ENCODE data around the gene IFRD1.

Gene IFRD1

DNA sequence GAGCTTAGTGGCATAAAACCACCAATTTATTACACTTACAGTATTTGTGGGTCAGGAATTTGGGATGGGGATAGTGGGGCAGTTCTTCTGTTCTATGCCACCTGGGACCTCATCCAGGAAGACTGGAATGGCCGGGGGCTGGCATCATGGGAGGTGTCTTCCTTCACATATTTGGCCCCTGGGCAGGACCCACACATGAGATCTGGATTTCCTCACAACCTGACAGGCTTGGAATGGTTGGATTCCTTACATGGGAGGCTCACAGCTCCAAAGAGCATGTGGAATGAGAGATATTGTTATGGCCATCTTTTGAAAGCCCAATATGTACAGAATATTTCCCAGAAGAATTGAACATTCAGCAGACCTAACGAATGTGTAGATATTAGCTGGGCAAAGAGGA lies 52.4 kb downstream of the IFRD1 start:
- H3K27me3 ChIP-seq (ENCODE audit: control insufficient read depth, insufficient read depth, low read length, poor library complexity, severe bottlenecking), result no peaks in the 10 kb centered on the region
- WGBS, 2 experiments, result 97 to 98% methylated on average over 2 of the region's 2 CpGs
- no peak overlapping the region for H3K4me3 ChIP-seq (ENCODE audit: insufficient read depth, low read depth, low read length)
- H3K27ac ChIP-seq (ENCODE audit: insufficient read depth, low read depth, low read length, poor library complexity, severe bottlenecking), result no peak overlapping the region
- no peaks in the 10 kb centered on the region for H3K9me3 ChIP-seq (ENCODE audit: control insufficient read depth, low read length)
- no peaks in the 10 kb centered on the region for H3K4me1 ChIP-seq (ENCODE audit: control insufficient read depth, insufficient read depth, low read length)
- H3K36me3 ChIP-seq (ENCODE audit: control insufficient read depth, insufficient read depth, low read length), result no peaks in the 10 kb centered on the region

DNA sequence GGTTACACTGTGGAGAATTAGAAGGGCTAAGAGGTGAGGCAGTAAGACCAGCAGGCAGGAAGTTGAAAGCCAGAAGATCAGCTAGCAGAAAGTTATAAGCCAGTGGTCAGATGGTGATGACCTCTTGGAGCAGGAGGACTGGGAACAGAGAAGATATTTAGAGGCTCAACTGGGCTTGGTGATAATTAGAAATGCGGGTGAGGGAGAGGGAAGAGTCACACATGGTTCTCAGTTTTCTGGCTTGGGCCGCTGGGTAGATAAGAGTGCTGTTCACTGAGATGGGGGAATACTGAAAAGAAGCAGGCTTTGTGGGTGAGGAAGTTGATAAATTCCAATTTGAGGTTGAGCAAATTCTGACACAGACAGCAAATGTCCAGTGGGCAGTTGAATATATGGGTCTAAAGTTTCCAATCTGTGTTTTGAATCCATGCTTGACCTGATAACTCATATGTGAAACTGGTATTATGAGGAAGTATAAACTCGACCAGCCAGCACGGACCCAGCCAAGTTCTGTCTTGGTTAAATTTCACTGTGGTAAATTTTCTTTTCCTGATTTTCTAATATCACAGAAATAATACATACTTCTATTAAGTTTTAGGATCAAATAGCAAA lies 53.2 kb downstream of the IFRD1 start:
- Histone ChIP-seq H3K9me3 (ENCODE audit: control insufficient read depth, low read length) (no peaks in the 10 kb centered on the region), H3K27ac (ENCODE audit: insufficient read depth, low read depth, low read length, poor library complexity, severe bottlenecking) (no peak overlapping the region), H3K27me3 (ENCODE audit: control insufficient read depth, insufficient read depth, low read length, poor library complexity, severe bottlenecking) (no peaks in the 10 kb centered on the region), H3K4me1 (ENCODE audit: control insufficient read depth, insufficient read depth, low read length) (no peaks in the 10 kb centered on the region), H3K4me3 (ENCODE audit: insufficient read depth, low read depth, low read length) (no peak overlapping the region), H3K36me3 (ENCODE audit: control insufficient read depth, insufficient read depth, low read length) (no peaks in the 10 kb centered on the region)
- 92 to 94% methylated on average over 3 to 4 of the region's 4 CpGs for WGBS, 2 experiments

DNA sequence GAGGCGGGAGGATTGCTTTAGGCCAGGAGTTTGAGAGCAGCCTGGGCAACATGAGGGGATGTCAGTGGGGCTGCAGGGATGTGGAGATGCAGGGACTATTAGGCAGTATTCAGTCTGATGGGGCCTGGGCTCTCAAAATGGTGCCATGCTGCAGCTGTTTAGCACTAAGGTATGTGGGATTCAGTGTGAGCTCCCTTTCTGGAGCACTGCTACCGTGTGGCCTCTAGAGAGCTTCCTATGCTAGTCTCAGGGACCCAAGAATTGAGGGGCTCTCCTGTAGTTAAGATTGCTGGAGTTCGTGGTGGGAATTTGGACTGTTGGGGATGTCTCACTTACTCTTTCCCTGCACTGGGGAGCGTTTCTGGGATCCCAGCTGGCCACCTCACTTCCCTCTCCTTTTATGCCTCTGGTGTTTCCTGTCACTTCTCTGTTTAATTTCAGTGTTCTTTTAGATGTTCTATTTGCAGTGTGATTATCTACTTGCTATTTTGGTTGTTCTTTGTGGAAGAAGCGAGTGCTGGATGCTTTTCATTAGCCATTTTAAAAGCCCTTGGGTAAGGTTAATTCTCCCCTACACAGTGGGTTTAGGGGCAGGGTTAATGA lies 53.9 kb downstream of the IFRD1 start:
- Histone ChIP-seq H3K27ac (ENCODE audit: insufficient read depth, low read depth, low read length, poor library complexity, severe bottlenecking) (no peak overlapping the region), H3K9me3 (ENCODE audit: control insufficient read depth, low read length) (no peaks in the 10 kb centered on the region), H3K36me3 (ENCODE audit: control insufficient read depth, insufficient read depth, low read length) (no peaks in the 10 kb centered on the region), H3K27me3 (ENCODE audit: control insufficient read depth, insufficient read depth, low read length, poor library complexity, severe bottlenecking) (no peaks in the 10 kb centered on the region), H3K4me1 (ENCODE audit: control insufficient read depth, insufficient read depth, low read length) (no peaks in the 10 kb centered on the region), H3K4me3 (ENCODE audit: insufficient read depth, low read depth, low read length) (no peak overlapping the region)
- WGBS, 2 experiments, result 87 to 88% methylated on average over 4 to 5 of the region's 5 CpGs

DNA sequence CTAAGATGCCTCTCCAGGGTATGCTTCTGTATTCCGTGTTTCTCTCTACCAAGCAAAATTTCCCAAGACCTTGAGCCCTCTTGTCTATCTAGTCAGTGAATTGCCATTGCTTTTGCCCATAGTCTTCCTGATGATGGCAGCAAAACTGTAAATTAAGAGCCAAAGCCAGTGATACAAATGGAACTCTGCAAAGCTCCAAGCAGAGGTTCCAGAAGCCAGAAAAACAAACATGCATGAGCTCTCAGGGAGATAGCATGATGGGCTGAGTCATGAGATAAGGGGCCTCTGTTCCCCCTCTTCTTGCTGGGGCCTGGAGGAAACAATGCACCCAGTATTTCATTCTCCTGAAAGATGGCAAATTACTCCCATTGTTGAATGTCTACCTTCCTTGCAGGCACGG lies 55.2 kb downstream of the IFRD1 start:
- Histone ChIP-seq H3K27me3 (ENCODE audit: control insufficient read depth, insufficient read depth, low read length, poor library complexity, severe bottlenecking) (no peaks in the 10 kb centered on the region), H3K36me3 (ENCODE audit: control insufficient read depth, insufficient read depth, low read length) (no peaks in the 10 kb centered on the region), H3K27ac (ENCODE audit: insufficient read depth, low read depth, low read length, poor library complexity, severe bottlenecking) (no peak overlapping the region), H3K4me3 (ENCODE audit: insufficient read depth, low read depth, low read length) (no peak overlapping the region), H3K4me1 (ENCODE audit: control insufficient read depth, insufficient read depth, low read length) (no peaks in the 10 kb centered on the region), H3K9me3 (ENCODE audit: control insufficient read depth, low read length) (no peaks in the 10 kb centered on the region)
- 88 to 95% methylated on average over 2 of the region's 2 CpGs for WGBS, 2 experiments

DNA sequence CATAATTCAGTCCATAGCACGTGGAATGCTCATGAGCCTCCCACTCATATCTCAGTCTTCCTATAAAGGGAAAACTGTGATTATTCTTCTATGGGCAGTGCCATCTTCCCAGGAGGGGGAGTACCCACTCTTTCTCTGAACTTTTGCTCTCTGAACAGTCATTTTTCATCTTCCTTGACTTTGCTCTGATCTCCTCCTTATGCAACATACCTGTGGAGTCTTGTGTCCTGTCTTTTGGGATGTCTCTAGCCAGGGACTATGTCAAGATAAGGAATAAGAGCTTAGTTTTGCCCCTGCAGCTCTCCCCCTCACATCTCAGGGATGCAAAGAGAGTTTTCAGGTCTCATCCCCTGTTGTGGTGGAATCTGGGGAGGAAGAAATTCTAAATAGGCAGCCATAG lies 58.1 kb downstream of the IFRD1 start:
- H3K4me3 ChIP-seq (ENCODE audit: insufficient read depth, low read depth, low read length), result no peak overlapping the region
- H3K27ac ChIP-seq (ENCODE audit: insufficient read depth, low read depth, low read length, poor library complexity, severe bottlenecking), result no peak overlapping the region
- H3K4me1 ChIP-seq (ENCODE audit: control insufficient read depth, insufficient read depth, low read length), result no peaks in the 10 kb centered on the region
- 71 to 100% methylated on average over 1 of the region's 1 CpG for WGBS, 2 experiments
- no peaks in the 10 kb centered on the region for H3K27me3 ChIP-seq (ENCODE audit: control insufficient read depth, insufficient read depth, low read length, poor library complexity, severe bottlenecking)
- H3K36me3 ChIP-seq (ENCODE audit: control insufficient read depth, insufficient read depth, low read length), result no peaks in the 10 kb centered on the region
- H3K9me3 ChIP-seq (ENCODE audit: control insufficient read depth, low read length), result no peaks in the 10 kb centered on the region

DNA sequence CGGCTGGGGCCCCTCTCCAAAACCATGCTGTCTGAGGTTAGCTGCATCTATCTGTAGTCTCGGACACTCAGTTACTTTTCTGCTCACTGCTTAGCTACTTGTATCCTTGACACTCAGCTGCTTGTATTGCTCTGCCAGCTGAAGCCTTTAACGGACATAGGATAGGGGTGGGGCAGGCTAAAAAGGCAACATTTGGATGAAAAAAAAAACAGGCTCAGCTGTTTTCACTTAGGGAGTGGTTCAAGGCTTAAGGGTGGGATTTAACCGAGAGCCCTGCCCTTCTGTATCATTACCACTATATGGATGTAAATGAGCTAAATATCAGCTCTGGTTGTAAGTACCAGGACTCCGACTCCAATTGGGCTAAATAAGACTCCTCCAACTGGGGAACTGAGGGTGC lies 59.1 kb downstream of the IFRD1 start:
- WGBS, 2 experiments, result 89 to 94% methylated on average over 5 of the region's 5 CpGs
- H3K9me3 ChIP-seq (ENCODE audit: control insufficient read depth, low read length), result no peaks in the 10 kb centered on the region
- no peak overlapping the region for H3K27ac ChIP-seq (ENCODE audit: insufficient read depth, low read depth, low read length, poor library complexity, severe bottlenecking)
- H3K36me3 ChIP-seq (ENCODE audit: control insufficient read depth, insufficient read depth, low read length), result no peaks in the 10 kb centered on the region
- H3K27me3 ChIP-seq (ENCODE audit: control insufficient read depth, insufficient read depth, low read length, poor library complexity, severe bottlenecking), result no peaks in the 10 kb centered on the region
- H3K4me1 ChIP-seq (ENCODE audit: control insufficient read depth, insufficient read depth, low read length), result no peaks in the 10 kb centered on the region
- H3K4me3 ChIP-seq (ENCODE audit: insufficient read depth, low read depth, low read length), result no peak overlapping the region

DNA sequence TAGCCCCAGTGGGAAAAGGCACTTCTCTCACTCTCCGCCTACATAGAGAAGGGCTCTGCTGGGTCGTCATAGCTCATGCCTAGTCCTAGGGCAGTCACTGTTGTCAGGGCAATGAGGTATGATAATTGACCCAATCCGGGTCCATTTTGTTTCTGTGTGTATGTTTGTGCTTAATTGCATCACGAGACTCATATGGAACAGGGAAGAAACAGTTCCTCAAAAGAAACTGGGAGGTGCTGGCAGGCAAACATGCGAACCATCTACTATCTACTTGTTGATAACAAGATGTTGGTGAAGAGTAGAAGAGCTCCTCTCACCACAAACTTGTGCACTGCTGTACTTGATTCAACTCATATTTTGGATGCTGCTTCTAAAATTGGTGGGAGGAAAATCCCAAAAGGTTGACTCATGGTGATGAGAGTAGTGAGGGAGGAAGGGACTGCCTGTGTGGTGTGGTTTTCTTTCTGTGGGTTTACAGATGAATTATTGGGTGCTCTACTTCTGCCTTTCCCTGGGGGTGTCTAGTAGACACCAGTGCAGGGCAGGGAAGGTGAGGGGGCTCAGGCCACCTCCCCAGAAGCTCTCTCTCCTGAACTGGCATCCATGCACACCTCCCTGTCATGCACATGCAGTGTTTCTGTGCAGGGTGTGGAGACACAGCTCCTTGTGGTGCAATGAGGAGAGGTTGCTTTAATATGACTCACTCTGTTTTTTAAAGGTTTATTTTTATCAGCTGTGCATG lies 59.9 kb downstream of the IFRD1 start:
- H3K9me3 ChIP-seq (ENCODE audit: control insufficient read depth, low read length), result no peaks in the 10 kb centered on the region
- H3K27ac ChIP-seq (ENCODE audit: insufficient read depth, low read depth, low read length, poor library complexity, severe bottlenecking), result no peak overlapping the region
- no peaks in the 10 kb centered on the region for H3K4me1 ChIP-seq (ENCODE audit: control insufficient read depth, insufficient read depth, low read length)
- H3K4me3 ChIP-seq (ENCODE audit: insufficient read depth, low read depth, low read length), result no peak overlapping the region
- 88 to 92% methylated on average over 4 to 5 of the region's 5 CpGs for WGBS, 2 experiments
- no peaks in the 10 kb centered on the region for H3K27me3 ChIP-seq (ENCODE audit: control insufficient read depth, insufficient read depth, low read length, poor library complexity, severe bottlenecking)
- H3K36me3 ChIP-seq (ENCODE audit: control insufficient read depth, insufficient read depth, low read length), result no peaks in the 10 kb centered on the region

DNA sequence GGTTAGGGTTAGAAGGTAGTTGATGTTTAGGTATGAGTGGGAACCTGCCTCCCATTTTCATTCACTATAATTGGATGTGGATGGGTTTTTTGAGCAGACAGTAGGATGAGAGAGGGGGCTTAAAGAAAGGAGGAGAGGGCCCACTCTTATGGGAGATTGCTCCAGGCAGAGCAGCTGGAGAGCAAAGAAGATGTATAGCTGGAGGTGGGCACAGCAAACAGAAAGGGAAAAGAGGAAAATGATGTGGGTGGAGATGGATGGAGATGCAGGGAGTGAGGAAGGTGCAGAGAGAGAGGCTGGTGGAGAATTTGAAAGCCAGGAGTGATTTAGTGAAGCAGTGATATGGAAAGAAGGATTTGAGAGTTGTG lies 60.5 kb downstream of the IFRD1 start:
- Histone ChIP-seq H3K4me1 (ENCODE audit: control insufficient read depth, insufficient read depth, low read length) (no peaks in the 10 kb centered on the region), H3K4me3 (ENCODE audit: insufficient read depth, low read depth, low read length) (no peak overlapping the region), H3K27ac (ENCODE audit: insufficient read depth, low read depth, low read length, poor library complexity, severe bottlenecking) (no peak overlapping the region), H3K9me3 (ENCODE audit: control insufficient read depth, low read length) (no peaks in the 10 kb centered on the region), H3K36me3 (ENCODE audit: control insufficient read depth, insufficient read depth, low read length) (no peaks in the 10 kb centered on the region), H3K27me3 (ENCODE audit: control insufficient read depth, insufficient read depth, low read length, poor library complexity, severe bottlenecking) (no peaks in the 10 kb centered on the region)

DNA sequence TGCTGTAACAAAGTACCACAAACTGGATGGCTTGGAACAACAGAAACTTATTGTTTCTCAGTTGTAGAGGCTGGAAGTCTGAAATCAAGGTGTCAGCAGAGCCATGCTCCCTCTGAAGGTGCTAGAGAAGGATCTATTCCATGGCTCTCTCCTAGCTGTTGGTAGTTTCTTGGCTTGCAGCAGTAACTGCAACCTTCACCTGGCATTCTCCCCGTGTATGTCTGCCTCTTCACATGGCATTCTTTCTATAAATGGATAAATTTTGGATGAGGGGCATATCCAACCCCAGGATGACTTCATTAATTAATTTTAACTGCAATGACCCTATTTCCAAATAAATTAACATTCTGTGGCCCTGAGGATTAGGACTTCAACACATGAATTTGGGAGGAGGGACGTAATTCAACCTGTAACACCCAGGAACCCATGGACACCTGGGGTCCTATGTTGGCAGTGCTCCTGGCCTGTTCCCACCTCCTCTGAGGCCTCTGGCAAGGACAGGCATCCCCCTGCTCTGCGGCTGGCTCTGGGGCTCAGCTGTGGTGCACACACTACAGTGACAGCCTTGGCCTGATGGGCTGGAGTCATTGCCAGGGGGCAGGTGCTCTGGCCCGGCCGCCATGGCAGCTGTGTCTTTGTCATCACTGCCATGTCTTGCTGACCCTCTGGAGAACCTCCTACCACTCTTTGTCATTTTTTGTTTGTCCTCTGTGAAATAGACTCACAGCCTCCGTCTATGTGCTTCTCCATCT lies 61.4 kb downstream of the IFRD1 start:
- H3K4me1 ChIP-seq (ENCODE audit: control insufficient read depth, insufficient read depth, low read length), result no peaks in the 10 kb centered on the region
- no peak overlapping the region for H3K27ac ChIP-seq (ENCODE audit: insufficient read depth, low read depth, low read length, poor library complexity, severe bottlenecking)
- H3K36me3 ChIP-seq (ENCODE audit: control insufficient read depth, insufficient read depth, low read length), result no peaks in the 10 kb centered on the region
- H3K27me3 ChIP-seq (ENCODE audit: control insufficient read depth, insufficient read depth, low read length, poor library complexity, severe bottlenecking), result no peaks in the 10 kb centered on the region
- H3K9me3 ChIP-seq (ENCODE audit: control insufficient read depth, low read length), result no peaks in the 10 kb centered on the region
- 90 to 97% methylated on average over 6 of the region's 6 CpGs for WGBS, 2 experiments
- H3K4me3 ChIP-seq (ENCODE audit: insufficient read depth, low read depth, low read length), result no peak overlapping the region

Measured in ectodermal cell (in vitro differentiated cells).